HG03025 (cell line): ENCODE data around the gene AP1G2.
A peak's percentile ranks its signal among the peaks of the same experiment; 100 is the strongest.
"Not testable (repeated sequence)": the region's sequence is repeated elsewhere in the genome, so short reads cannot be mapped to it uniquely, and the experiment has no call there.

ENCODE experiments used
- ATAC-seq: cut with Tn5 transposase; IDR thresholded peaks from one replicate; pipeline ENCODE4 v1.9.1; 2021; ENCODE audit warnings: mild to moderate bottlenecking, moderate library complexity; ENCODE audit not compliant: unreplicated experiment, low FRiP score

AP1G2 gene

GRCh38 chr14:23567186-23568020 lies at the start of gene AP1G2:
Gene AP1G2, minus strand, starts transcription at chr14:23567791. Its CDS starts 477 bp downstream, at chr14:23567314.
- ATAC-seq, result peak; percentile 86

DNA sequence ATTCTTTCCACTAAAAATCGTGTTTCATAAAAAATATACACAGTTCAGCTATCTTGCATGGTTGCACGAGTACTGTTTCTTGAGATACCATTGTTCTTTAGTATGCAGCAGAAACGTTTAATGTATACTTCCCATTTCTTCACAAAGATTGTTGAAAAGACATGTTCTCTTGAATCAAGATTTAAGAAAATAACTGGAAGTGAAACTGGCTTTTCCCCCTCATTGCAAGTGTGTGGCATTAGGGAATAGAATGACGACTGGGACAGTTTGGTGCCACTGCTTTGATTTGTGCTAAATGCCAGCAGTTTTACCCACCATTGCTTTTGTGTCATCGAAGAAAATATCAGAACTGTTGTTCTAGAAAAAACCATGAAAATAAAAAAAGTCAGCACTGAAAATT lies 48.3 kb upstream of the AP1G2 start:
- no peak for ATAC-seq

DNA sequence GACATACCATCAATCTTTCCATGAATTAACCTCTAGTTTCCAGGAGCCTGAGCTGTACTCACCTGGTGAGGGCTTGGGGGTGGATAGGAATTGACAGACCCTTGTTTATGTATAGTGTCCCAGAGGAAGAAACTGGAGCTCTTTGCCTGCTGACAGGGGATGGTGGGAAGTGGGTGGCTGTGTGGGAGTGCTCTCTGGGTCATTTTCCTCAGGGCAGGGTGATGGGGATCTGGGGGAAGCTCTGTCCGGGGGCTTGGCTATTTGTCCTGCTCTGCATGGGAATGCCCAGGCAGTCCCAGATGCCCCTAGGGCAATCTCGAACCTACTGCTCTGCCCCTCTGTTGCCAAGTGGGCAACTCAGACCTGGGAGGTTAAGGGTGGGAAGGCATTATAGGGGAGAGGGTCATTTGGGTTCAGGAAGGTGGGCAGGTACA lies 46.8 kb upstream of the AP1G2 start:
- ATAC-seq, result no peak

- ATAC-seq, result no peak
Measured at GRCh38 chr14:23613242-23614070, 45.9 kb upstream of the AP1G2 start.

GRCh38 chr14:23612802-23613201 lies 45.2 kb upstream of the AP1G2 start:
- no peak for ATAC-seq

- no peak for ATAC-seq
Measured at GRCh38 chr14:23612354-23612732, 44.8 kb upstream of the AP1G2 start.

DNA sequence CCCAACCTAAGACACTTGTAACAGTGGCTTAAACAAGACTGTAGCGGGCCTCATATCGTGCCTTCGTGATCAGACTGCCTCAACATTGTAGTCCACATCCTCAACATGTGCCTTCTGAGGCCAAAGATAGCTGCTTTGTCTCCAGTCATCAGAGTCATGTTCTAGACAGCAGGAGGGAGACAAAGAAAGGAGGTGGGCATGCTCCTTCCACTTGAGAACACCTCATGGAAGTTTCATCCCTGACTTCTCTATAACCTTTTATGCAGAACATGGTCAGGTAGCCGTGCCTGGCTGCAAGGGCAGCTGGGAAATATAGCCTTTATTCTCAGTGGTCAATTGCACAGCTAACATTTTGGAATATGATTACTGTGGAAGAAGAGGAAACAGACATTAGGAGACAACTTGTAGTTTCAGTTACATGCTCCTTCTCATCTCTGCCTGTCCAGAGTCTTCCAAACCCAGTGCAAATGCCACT lies 43.3 kb upstream of the AP1G2 start:
- no peak for ATAC-seq

- ATAC-seq, result no peak
Measured at GRCh38 chr14:23610090-23610814, 42.7 kb upstream of the AP1G2 start.

- ATAC-seq, result not testable (repeated sequence)
Measured at GRCh38 chr14:23609411-23610089, 42.0 kb upstream of the AP1G2 start.

DNA sequence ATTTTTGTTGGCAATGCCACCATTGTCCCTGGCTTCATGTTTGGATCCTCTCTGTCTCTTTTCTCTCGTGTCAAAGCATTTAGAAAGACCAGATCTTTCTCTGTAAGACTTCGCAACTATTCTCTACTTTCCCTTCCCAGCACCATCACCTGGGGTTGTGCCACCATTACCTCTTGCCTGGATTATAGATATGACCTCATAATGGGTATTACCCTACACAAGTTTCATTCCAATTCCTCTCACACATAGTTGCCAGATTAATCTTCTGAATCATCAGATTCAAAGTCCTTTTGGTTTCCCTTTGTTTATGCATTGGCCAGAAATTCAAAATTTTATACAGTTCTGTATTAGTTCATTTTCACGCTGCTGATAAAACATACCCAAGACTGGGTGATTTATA lies 41.4 kb upstream of the AP1G2 start:
- ATAC-seq, result no peak

DNA sequence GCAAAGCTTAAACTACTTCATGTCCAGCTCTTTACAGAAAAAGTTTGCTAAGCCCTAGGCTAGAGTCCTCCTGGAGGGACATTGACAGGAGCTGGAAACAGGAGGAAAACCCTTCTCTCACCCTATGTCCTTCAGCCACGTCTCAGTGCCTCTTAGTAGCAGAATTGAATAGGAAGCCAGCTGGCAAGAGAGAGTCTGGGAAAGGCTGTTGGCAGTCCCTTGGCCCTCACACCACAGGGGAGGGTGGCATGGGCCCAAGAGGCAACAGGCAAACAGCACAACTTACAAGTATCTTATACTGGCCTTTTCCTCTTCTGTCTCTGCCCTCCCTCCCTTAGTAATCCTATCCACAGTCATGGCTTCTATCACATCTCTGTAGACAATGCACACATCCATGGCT lies 40.9 kb upstream of the AP1G2 start:
- no peak for ATAC-seq

DNA sequence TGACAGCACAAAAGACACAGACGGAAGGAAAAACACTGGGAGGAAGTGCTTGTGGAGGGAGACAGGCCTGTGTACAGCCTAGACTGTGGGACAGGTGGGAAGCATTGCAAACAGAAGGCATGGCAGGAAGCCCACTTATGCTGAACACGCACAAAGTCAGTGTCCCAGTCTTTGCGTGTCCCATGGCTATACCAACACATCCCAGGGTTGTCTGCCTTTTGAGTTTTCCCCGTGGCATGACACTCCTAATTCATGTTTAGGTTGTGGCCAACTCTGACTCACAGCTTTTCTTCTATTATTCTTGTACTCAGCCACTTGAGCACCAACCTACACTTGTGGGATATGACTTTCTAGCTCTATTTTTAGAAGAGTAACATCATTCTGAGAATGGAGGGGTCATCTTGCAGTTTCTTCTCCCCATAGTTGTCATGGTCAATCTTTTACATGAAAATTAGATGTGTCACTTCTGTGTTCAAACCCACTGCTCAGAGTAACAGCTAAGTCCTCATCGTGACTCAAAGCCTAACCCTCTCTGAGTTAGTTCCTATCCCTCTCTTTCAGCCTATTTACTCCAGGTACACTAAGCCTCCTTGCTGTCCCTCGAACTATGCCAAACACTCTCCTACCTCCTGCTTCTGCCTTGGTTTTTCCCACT lies 38.5 kb upstream of the AP1G2 start:
- peak; percentile 58 for ATAC-seq

GRCh38 chr14:23604675-23605170 lies 37.1 kb upstream of the AP1G2 start:
- no peak for ATAC-seq

DNA sequence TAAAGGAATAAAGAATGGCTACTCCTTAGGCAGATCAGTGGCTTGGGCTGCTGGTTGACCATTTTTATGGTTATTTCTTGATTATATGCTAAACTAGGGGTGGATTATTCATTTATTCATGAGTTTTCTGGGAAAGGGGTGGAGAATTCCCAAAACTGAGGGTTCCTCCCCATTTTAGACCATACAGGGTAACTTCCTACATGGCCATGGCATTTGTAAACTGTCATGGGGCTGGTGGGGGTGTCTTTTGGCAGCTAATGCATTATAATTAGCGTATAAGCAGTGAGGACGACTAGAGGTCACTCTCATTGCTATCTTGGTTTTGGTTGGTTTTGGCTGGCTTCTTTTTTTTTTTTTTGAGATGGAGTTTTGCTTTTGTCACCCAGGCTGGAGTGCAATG lies 36.6 kb upstream of the AP1G2 start:
- ATAC-seq, result no peak

GRCh38 chr14:23603103-23603502 lies 35.5 kb upstream of the AP1G2 start:
- ATAC-seq, result no peak

DNA sequence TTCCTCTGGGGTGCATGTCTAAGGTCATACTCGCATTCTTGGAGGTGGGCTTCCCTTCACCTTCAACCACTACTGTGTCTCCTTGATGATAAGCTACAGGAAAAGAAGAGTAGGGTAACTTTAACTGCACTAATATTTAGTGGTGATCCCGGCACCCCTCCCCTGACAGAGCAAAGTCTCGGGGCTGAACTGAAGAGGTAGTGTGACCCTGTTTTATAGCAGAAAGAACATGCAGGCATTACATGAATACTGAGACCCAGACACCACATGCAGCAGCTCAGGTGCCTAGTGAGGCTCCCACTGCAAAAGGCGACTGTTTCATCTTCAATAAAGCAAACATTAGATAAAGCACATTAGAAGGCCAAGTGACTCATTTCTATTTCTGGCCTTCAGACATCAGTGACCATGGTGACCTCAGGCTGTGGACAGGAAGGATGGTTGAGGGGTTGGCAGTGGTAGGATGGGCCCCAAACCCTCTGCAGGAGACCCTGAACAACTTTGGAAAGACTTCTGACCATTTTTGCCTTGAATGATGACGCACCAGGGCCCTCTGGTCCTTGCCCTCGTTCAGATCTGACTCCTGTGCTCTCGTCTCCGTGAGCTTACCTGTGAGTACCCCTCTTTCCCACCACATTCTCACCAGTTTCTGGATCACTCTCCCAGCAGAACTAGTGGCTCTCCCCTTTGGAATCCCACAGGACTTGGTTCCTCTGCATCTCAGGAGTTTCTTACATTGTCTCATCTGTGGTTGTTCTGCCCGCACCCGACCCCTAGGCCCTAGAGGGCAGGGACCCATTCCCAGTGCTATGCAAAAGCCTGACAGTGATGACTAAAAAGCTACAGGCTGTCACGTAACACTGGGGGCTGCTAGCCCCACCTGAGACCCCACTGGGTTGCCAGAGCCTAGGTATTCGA lies 34.8 kb upstream of the AP1G2 start:
- ATAC-seq, result no peak

DNA sequence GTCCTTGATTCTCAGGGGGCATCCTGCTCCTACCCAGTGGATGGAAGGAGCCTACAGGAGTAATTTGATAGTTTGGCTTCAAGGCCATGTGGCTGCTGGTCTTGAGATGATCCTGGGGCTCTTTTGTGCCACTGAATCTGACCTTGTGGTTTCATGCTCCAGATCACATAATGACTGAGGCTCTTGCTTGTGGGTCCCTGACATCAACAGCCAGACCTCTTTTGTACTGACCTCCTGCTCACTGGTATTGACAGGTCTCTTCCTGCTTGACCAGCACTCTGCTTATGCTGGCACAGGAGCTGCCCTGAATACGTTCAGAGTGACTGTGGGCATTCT lies 34.2 kb upstream of the AP1G2 start:
- ATAC-seq, result no peak

- ATAC-seq, result no peak
Measured at GRCh38 chr14:23601424-23601823, 33.8 kb upstream of the AP1G2 start.

GRCh38 chr14:23600806-23601205 lies 33.2 kb upstream of the AP1G2 start:
- no peak for ATAC-seq
